HepG2 (cell line): ENCODE results near the gene ARL16. TPM values are rescaled to one million over a fixed set of nuclear protein-coding genes. Genes with fewer than 3 reads are reported as not detected.

Experiments used
- ASH2L ChIP-seq: fragments of 300-600, 200-600 bp; sonication (generic); IDR thresholded peaks from 2 replicates; pipeline ENCODE4 v1.7.0; 2017; ENCODE audit warnings: low read depth, mild to moderate bottlenecking, moderate library complexity, mixed read lengths, low read length; ENCODE audit not compliant: insufficient read length
- DBP ChIP-seq: sonication (generic); formaldehyde crosslinking; IDR thresholded peaks from 2 replicates; pipeline ENCODE4 v1.4.0; 2020; ENCODE audit warnings: missing genetic modification reagents; ENCODE audit errors: not compliant biosample characterization
- DR1 ChIP-seq: sonication (generic); formaldehyde crosslinking; IDR thresholded peaks from 2 replicates; pipeline ENCODE4 v1.8.0; 2021; ENCODE audit warnings: mild to moderate bottlenecking, missing genetic modification reagents, inconsistent platforms
- ELF4 ChIP-seq: sonication (generic); formaldehyde crosslinking; IDR thresholded peaks from 2 replicates; pipeline ENCODE4 v1.5.0; 2020; ENCODE audit warnings: missing genetic modification reagents, mild to moderate bottlenecking, moderate library complexity, borderline replicate concordance
- EP300 ChIP-seq, 3 experiments: sonication (generic) in 1 of 3; formaldehyde crosslinking in 1 of 3; IDR thresholded peaks; 2 replicates each; pipeline versions ENCODE4 v1.5.1 to v1.6.1; 2011 to 2020; ENCODE audit warnings: low read depth in 2 of 3, low read length in 2 of 3, borderline replicate concordance in 1 of 3, improper control_type of control experiment in 1 of 3, mild to moderate bottlenecking in 1 of 3, missing genetic modification reagents in 1 of 3, moderate library complexity in 1 of 3
- ESRRA ChIP-seq: sonication (generic); formaldehyde crosslinking; IDR thresholded peaks from 2 replicates; pipeline ENCODE4 v1.5.1; 2020; ENCODE audit warnings: mild to moderate bottlenecking, low read depth, missing genetic modification reagents
- GATA4 ChIP-seq: sonication (generic); IDR thresholded peaks from 2 replicates; pipeline ENCODE4 v1.6.1; 2016; ENCODE audit warnings: antibody characterized with exemption, low read depth, borderline replicate concordance
- HNRNPH1 ChIP-seq: fragments of 200-400 bp; formaldehyde crosslinking; optimal IDR thresholded peaks from 2 replicates; pipeline ENCODE3; 2017; ENCODE audit warnings: mild to moderate bottlenecking, low read depth, low read length
- LRRFIP1 ChIP-seq: sonication (generic); formaldehyde crosslinking; conservative IDR thresholded peaks from 2 replicates; pipeline ENCODE4 v1.4.0; 2020; ENCODE audit warnings: missing genetic modification reagents
- MED8 ChIP-seq: sonication (generic); formaldehyde crosslinking; IDR thresholded peaks from 2 replicates; pipeline ENCODE4 v1.8.1; 2023; ENCODE audit warnings: mild to moderate bottlenecking, missing genetic modification reagents; ENCODE audit not compliant: insufficient replicate concordance
- PLRG1 ChIP-seq: fragments of 450-650 bp; conservative IDR thresholded peaks from 2 replicates; pipeline ENCODE4 v1.6.1; 2016
- SP1 ChIP-seq, 2 experiments: fragments of 450-650 bp in 1 of 2; sonication (generic) in 1 of 2; formaldehyde crosslinking in 1 of 2; IDR thresholded peaks; 2 replicates each; pipeline versions ENCODE4 v1.4.0 to v1.6.1; 2016 to 2020; ENCODE audit warnings: missing genetic modification reagents in 1 of 2
- ZNF326 ChIP-seq: sonication (generic); formaldehyde crosslinking; IDR thresholded peaks from 2 replicates; pipeline ENCODE4 v1.4.0; 2020; ENCODE audit warnings: missing genetic modification reagents, borderline replicate concordance
- ZNF383 ChIP-seq: sonication (generic); formaldehyde crosslinking; IDR thresholded peaks from 2 replicates; pipeline ENCODE4 v1.4.0; 2020; ENCODE audit warnings: missing genetic modification reagents, mild to moderate bottlenecking, borderline replicate concordance
- ZNF510 ChIP-seq: sonication (generic); formaldehyde crosslinking; IDR thresholded peaks from 2 replicates; pipeline ENCODE4 v1.4.0; 2020; ENCODE audit warnings: low read depth, mild to moderate bottlenecking, missing genetic modification reagents
- ZNF569 ChIP-seq: sonication (generic); formaldehyde crosslinking; IDR thresholded peaks from 2 replicates; pipeline ENCODE4 v1.5.0; 2020; ENCODE audit warnings: mild to moderate bottlenecking, missing genetic modification reagents, moderate library complexity, borderline replicate concordance
- ZNF614 ChIP-seq: IDR thresholded peaks from 2 replicates; pipeline ENCODE4 v1.6.1; 2018; ENCODE audit warnings: missing biosample characterization, missing genetic modification reagents, inconsistent platforms, borderline replicate concordance
- ZNF709 ChIP-seq: sonication (generic); formaldehyde crosslinking; IDR thresholded peaks from 2 replicates; pipeline ENCODE4 v1.5.0; 2020; ENCODE audit warnings: mild to moderate bottlenecking, missing genetic modification reagents
- ZNF724P ChIP-seq: sonication (generic); formaldehyde crosslinking; IDR thresholded peaks from 2 replicates; pipeline ENCODE4 v1.8.0; 2022; ENCODE audit warnings: missing genetic modification reagents, borderline replicate concordance
- ZNF891 ChIP-seq: sonication (generic); formaldehyde crosslinking; IDR thresholded peaks from 2 replicates; pipeline ENCODE4 v1.5.0; 2020; ENCODE audit warnings: mild to moderate bottlenecking, missing genetic modification reagents
- ZSCAN31 ChIP-seq: sonication (generic); formaldehyde crosslinking; IDR thresholded peaks from 2 replicates; pipeline ENCODE4 v1.5.0; 2020; ENCODE audit warnings: low read depth, mild to moderate bottlenecking, missing genetic modification reagents
- polyA plus RNA-seq, 8 experiments: library from polyadenylated mRNA; depleted of rRNA in 3 of 8; stranded (reverse) in 7 of 8; unstranded in 1 of 8; fragments of >200 nt; fragmentation: Illumina TruSeq in 4 of 8; extraction: Trizol in 4 of 8; gene quantifications; 2 replicates each; pipeline versions ENCODE4 v1.2.1 to v1.2.3, GENCODE V29; 2011 to 2016; ENCODE audit warnings: low read depth in 4 of 8, missing spikeins in 1 of 8, mixed read lengths in 1 of 8; ENCODE audit not compliant: insufficient read depth in 1 of 8
- total RNA-seq, 5 experiments: library from RNA; depleted of rRNA; stranded (reverse); fragments of >200 nt; fragmentation: Illumina TruSeq; extraction: Trizol; gene quantifications; 2 replicates each; pipeline ENCODE4 v1.2.3, GENCODE V29; 2016; ENCODE audit warnings: low read depth in 1 of 5
- TF ChIP-seq, protein P1 (sequence below): sonication (generic); formaldehyde crosslinking; IDR thresholded peaks from 2 replicates; pipeline ENCODE4 v1.5.0; 2020; ENCODE audit warnings: missing genetic modification reagents
- TF ChIP-seq, protein P2 (sequence below): sonication (generic); formaldehyde crosslinking; IDR thresholded peaks from 2 replicates; pipeline ENCODE4 v1.9.0; 2021; ENCODE audit warnings: missing genetic modification reagents, mild to moderate bottlenecking, borderline replicate concordance

The ARL16 gene
- total and polyA plus RNA-seq, 2 of the 13 experiments (the other 11 are each of a cell fraction or from before 2014, with no cell fraction given): 20.8 to 30.8 TPM

GRCh38 chr17:81712468-81713003, 28.9 kb upstream of the ARL16 start (continued):
- TF ChIP-seq ZNF383 (no peak), HNRNPH1 (no peak), ELF4 (CRISPR knock-in tag) (no peak), ZNF510 (CRISPR knock-in tag) (peak; percentile 51; the same call in 1 of the 2 replicates), ESRRA (no peak; the same call in 1 of the 2 replicates), ZNF709 (CRISPR knock-in tag) (no peak), ASH2L (peak; percentile 57), DBP (no peak), MED8 (CRISPR knock-in tag) (peak; percentile 46), ZSCAN31 (CRISPR knock-in tag) (no peak), PLRG1 (no peak), GATA4 (no peak), ZNF326 (CRISPR knock-in tag) (no peak), DR1 (0 out of 2 replicates have a peak, but pooled peaks have one; percentile 10), ZNF724P (peak; percentile 81; the same call in 1 of the 2 replicates), ZNF614 (CRISPR knock-in tag) (no peak), EP300 (IDR thresholded peaks at IDR 0.05; ENCODE audit: low read depth in 2 of 2, low read length in 2 of 2) (no peak), EP300 (CRISPR knock-in tag; IDR thresholded peaks at IDR 0.05; ENCODE audit: borderline replicate concordance) (0 out of 2 replicates have a peak, but pooled peaks have one; percentile 37), LRRFIP1 (CRISPR knock-in tag) (no peak), SP1 (IDR thresholded peaks at IDR 0.05) (no peak), SP1 (CRISPR knock-in tag; IDR thresholded peaks at IDR 0.05) (0 out of 2 replicates have a peak, but pooled peaks have one; percentile 3), ZNF569 (CRISPR knock-in tag) (no peak), ZNF891 (peak; percentile 47; the same call in 1 of the 2 replicates)
- TF ChIP-seq, protein P1, sequence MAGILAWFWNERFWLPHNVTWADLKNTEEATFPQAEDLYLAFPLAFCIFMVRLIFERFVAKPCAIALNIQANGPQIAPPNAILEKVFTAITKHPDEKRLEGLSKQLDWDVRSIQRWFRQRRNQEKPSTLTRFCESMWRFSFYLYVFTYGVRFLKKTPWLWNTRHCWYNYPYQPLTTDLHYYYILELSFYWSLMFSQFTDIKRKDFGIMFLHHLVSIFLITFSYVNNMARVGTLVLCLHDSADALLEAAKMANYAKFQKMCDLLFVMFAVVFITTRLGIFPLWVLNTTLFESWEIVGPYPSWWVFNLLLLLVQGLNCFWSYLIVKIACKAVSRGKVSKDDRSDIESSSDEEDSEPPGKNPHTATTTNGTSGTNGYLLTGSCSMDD (CRISPR knock-in tag): no peak
- TF ChIP-seq, protein P2, sequence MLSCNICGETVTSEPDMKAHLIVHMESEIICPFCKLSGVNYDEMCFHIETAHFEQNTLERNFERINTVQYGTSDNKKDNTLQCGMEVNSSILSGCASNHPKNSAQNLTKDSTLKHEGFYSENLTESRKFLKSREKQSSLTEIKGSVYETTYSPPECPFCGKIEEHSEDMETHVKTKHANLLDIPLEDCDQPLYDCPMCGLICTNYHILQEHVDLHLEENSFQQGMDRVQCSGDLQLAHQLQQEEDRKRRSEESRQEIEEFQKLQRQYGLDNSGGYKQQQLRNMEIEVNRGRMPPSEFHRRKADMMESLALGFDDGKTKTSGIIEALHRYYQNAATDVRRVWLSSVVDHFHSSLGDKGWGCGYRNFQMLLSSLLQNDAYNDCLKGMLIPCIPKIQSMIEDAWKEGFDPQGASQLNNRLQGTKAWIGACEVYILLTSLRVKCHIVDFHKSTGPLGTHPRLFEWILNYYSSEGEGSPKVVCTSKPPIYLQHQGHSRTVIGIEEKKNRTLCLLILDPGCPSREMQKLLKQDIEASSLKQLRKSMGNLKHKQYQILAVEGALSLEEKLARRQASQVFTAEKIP (CRISPR knock-in tag): no peak
